ENCODE measurements around the gene DGKQ.

The DGKQ gene

GRCh38 chr4:973431-974397 is at the start of gene DGKQ:
Gene DGKQ, minus strand, starts transcription at chr4:973569. Its CDS starts 87 bp downstream, at chr4:973482.
- peak; percentile 84 to 89 (median 84) for DNase-seq (ENCODE audit: low read depth in 3 of 3)

- DNase-seq (ENCODE audit: low read depth in 3 of 3) = no peak
These were observed 49.3 kb upstream of the DGKQ start for GRCh38 chr4:1022739-1023066.

GRCh38 chr4:1022051-1022738 is 48.8 kb upstream of the DGKQ start:
- no peak for DNase-seq (ENCODE audit: low read depth in 3 of 3)

- DNase-seq (ENCODE audit: low read depth in 3 of 3) = no peak
These were observed 48.1 kb upstream of the DGKQ start for GRCh38 chr4:1021386-1022050.

GRCh38 chr4:1019729-1020470 is 46.5 kb upstream of the DGKQ start:
- DNase-seq (ENCODE audit: low read depth in 3 of 3) = no peak

GRCh38 chr4:1019320-1019719 is 46.0 kb upstream of the DGKQ start:
- no peak for DNase-seq (ENCODE audit: low read depth in 3 of 3)

GRCh38 chr4:1018147-1019020 is 45.0 kb upstream of the DGKQ start:
- DNase-seq (ENCODE audit: low read depth in 3 of 3) = no peak

GRCh38 chr4:1017706-1018105 is 44.3 kb upstream of the DGKQ start:
- DNase-seq (ENCODE audit: low read depth in 3 of 3) = no peak

- no peak for DNase-seq (ENCODE audit: low read depth in 3 of 3)
These were observed 43.8 kb upstream of the DGKQ start for GRCh38 chr4:1017211-1017610.

- no peak for DNase-seq (ENCODE audit: low read depth in 3 of 3)
These were observed 42.4 kb upstream of the DGKQ start for GRCh38 chr4:1015746-1016145.

- no peak for DNase-seq (ENCODE audit: low read depth in 3 of 3)
These were observed 41.8 kb upstream of the DGKQ start for GRCh38 chr4:1015179-1015578.

- no peak for DNase-seq (ENCODE audit: low read depth in 3 of 3)
These were observed 41.2 kb upstream of the DGKQ start for GRCh38 chr4:1014291-1015167.

- no peak for DNase-seq (ENCODE audit: low read depth in 3 of 3)
These were observed 40.1 kb upstream of the DGKQ start for GRCh38 chr4:1013225-1014073.

- peak in 2 of 3 experiments; percentile 13 to 26 for DNase-seq (ENCODE audit: low read depth in 3 of 3)
These were observed 38.8 kb upstream of the DGKQ start for GRCh38 chr4:1012034-1012739.

GRCh38 chr4:1011666-1012033 is 38.3 kb upstream of the DGKQ start:
- no peak for DNase-seq (ENCODE audit: low read depth in 3 of 3)

- DNase-seq (ENCODE audit: low read depth in 3 of 3) = peak; percentile 84 to 96 (median 92)
These were observed 37.8 kb upstream of the DGKQ start, which contains the start of gene FGFRL1 for GRCh38 chr4:1011022-1011665. Gene FGFRL1, plus strand, starts transcription at chr4:1011626. Its CDS starts 860 bp downstream, at chr4:1012486.

- peak; percentile 31 to 46 (median 43) for DNase-seq (ENCODE audit: low read depth in 3 of 3)
These were observed 37.1 kb upstream of the DGKQ start for GRCh38 chr4:1010395-1011021.
